Cardiac fibroblast (primary cell): Measurements from ENCODE around the gene ISOC1.

ENCODE experiments used
- DNase-seq, 2 donors: peaks; one replicate each; pipeline versions ENCODE4 v3.0.0 to v3.0.0-alpha.2; 2010; ENCODE audit warnings: low read depth in 2 of 2
- H3K4me3 ChIP-seq, 2 donors: replicated peaks in 1 of 2; 1 replicate in 1 of 2; 2 replicates in 1 of 2; pipeline ENCODE4 v1.5.1; 2011; ENCODE audit warnings: low read depth in 2 of 2, low read length in 2 of 2, mild to moderate bottlenecking in 2 of 2, moderate library complexity in 1 of 2
- TF ChIP-seq, protein P1 (sequence below): IDR thresholded peaks from one replicate; pipeline ENCODE4 v1.5.1; 2011; ENCODE audit warnings: low read depth, mild to moderate bottlenecking, low read length, inconsistent platforms

ISOC1 gene

DNA sequence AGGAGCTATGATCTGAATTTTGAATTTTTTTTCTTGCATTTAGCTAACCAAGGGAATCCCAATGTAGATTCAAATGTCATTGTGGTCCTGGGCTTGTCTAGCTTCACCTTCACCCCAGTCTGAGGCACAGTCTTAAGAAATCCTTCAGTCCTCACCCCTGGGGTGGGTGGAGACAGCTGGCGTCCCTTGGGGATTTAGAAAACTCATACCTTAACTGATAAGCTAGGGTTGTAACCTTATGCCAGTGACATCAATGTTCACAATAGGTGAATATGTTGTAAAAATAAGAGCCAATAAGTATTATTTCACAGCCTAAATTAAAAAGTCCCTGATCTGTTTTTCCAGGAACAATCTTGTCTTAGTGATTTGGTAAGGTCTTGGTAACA lies 4.6 kb downstream of the ISOC1 start:
- TF ChIP-seq, protein P1, sequence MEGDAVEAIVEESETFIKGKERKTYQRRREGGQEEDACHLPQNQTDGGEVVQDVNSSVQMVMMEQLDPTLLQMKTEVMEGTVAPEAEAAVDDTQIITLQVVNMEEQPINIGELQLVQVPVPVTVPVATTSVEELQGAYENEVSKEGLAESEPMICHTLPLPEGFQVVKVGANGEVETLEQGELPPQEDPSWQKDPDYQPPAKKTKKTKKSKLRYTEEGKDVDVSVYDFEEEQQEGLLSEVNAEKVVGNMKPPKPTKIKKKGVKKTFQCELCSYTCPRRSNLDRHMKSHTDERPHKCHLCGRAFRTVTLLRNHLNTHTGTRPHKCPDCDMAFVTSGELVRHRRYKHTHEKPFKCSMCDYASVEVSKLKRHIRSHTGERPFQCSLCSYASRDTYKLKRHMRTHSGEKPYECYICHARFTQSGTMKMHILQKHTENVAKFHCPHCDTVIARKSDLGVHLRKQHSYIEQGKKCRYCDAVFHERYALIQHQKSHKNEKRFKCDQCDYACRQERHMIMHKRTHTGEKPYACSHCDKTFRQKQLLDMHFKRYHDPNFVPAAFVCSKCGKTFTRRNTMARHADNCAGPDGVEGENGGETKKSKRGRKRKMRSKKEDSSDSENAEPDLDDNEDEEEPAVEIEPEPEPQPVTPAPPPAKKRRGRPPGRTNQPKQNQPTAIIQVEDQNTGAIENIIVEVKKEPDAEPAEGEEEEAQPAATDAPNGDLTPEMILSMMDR, result no peak
- no peak overlapping the region for H3K4me3 ChIP-seq
- DNase-seq, result peak in 1 of 2 donors; percentile 9

DNA sequence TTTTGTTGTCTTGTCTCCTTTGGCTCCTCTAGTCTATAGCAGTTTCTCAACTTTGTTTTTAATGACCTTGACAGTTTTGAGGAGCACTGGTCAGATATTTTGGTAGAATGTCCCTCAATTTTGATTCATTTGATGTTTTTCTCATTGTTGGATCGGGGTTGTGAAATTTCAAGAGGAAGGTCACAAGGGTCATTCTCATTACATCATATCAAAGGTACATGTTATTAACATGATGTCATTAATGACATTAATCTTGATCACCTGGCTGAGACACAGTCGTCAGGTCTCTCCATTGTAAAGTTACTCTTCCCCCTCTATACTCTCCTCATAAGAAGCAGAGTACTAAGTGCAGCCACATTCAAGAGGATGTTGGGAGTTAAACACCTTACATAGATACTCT lies 7.2 kb downstream of the ISOC1 start:
- DNase-seq, result no peak
- TF ChIP-seq, protein P1, result no peak
- H3K4me3 ChIP-seq, result no peak overlapping the region

DNA sequence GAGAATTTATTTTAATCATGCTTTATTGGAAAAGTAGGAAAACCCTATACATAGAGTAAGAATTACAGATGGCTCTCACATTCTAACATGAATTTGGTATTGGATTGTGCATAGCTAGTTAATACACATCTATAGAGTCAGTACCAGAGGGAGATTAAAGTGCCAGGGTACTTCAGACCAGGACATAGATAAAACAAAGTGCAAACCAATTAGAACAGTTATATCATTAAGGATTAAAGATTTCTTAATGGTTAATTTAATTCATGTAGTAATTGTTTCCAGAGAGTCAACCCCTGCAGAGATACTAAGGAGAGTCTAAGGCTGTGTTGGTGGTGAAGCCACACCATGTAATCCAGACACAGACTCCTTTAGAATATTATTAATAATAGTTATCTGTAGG lies 8.8 kb downstream of the ISOC1 start:
- no peak overlapping the region for H3K4me3 ChIP-seq
- DNase-seq, result no peak
- TF ChIP-seq, protein P1, result no peak

DNA sequence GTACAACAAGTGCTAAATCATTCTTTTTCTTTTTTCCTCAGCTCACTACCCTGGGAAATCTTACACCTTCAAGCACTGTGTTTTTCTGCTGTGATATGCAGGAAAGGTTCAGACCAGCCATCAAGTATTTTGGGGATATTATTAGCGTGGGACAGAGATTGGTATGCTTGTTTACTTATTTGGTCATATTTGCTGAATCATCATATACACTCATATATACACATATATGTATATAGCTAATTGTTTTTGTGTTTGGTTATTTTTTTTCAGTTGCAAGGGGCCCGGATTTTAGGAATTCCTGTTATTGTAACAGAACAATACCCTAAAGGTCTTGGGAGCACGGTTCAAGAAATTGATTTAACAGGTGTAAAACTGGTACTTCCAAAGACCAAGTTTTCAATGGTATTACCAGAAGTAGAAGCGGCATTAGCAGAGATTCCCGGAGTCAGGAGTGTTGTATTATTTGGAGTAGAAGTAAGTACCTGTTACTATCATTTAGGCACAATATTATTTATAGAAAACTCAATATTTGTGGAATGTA lies 10.4 kb downstream of the ISOC1 start:
- TF ChIP-seq, protein P1, result no peak
- no peak overlapping the region for H3K4me3 ChIP-seq
- no peak for DNase-seq

DNA sequence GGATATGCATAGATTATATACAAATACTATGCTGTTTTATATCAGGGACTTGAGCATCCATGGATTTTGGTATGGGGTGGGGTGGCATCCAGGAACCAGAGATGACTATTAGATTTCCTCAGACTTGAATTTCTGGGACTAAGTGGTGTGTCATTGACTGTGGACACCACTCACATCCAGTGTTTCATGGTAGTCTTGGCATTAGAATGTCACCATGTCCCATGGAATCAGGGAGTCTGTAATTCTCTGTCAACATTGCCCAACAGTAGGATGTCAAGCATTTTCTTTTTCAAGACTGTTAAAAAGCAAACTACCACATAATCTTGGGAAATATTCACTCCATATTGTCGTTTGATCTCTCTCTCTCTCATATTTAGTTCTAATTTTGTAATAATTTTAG lies 13.1 kb downstream of the ISOC1 start:
- TF ChIP-seq, protein P1, result no peak
- DNase-seq, result no peak
- no peak overlapping the region for H3K4me3 ChIP-seq

DNA sequence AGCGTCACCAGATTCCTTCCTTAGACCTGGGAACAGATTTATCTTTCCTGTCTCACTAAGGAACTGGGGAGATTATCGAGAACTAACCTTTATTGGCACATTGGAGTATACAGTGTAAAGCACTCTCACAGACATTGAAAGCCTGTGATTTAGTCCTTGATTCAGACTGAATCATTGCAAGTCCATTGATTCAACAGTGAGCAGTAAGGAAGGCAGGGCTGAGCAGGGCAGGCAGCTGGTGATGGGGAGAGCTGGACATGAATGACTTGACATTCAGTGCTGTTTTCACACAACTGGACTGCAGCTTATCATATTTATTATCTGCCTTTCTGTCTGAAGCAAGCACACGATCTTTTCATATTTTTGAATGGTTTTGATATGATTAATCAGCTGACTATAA lies 16.2 kb downstream of the ISOC1 start:
- TF ChIP-seq, protein P1, result no peak
- no peak overlapping the region for H3K4me3 ChIP-seq
- peak in 1 of 2 donors; percentile 44 for DNase-seq

DNA sequence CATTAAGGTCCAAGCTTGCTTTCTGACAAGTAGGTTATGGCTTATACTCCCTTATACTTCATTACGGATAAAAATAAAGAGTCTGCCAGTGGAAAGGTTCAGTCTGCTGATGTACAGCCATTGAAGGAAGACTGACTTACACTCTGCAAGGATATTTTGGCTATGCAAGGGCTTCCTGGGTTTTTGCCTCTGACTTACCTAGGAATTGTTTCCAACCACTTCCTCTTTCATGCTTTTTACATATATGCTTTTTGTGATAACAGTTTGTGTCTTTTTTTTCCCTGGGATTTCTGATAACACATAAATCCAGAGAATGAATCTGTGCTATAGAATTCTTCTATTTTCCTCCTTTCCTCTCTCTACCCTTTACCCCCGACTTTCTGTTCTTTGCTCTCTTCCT lies 16.8 kb downstream of the ISOC1 start:
- no peak for DNase-seq
- TF ChIP-seq, protein P1, result no peak

More for the DNA sequence above, 16.8 kb downstream of the ISOC1 start:
- H3K4me3 ChIP-seq, result no peak overlapping the region
